Globus pallidus (tissue), 1 donor: ENCODE results near the gene NR2F2.

Experiments
- DNase-seq: peaks from one replicate; pipeline ENCODE4 v3.0.0-alpha.2; 2015; ENCODE audit warnings: low spot score

Gene NR2F2

DNA sequence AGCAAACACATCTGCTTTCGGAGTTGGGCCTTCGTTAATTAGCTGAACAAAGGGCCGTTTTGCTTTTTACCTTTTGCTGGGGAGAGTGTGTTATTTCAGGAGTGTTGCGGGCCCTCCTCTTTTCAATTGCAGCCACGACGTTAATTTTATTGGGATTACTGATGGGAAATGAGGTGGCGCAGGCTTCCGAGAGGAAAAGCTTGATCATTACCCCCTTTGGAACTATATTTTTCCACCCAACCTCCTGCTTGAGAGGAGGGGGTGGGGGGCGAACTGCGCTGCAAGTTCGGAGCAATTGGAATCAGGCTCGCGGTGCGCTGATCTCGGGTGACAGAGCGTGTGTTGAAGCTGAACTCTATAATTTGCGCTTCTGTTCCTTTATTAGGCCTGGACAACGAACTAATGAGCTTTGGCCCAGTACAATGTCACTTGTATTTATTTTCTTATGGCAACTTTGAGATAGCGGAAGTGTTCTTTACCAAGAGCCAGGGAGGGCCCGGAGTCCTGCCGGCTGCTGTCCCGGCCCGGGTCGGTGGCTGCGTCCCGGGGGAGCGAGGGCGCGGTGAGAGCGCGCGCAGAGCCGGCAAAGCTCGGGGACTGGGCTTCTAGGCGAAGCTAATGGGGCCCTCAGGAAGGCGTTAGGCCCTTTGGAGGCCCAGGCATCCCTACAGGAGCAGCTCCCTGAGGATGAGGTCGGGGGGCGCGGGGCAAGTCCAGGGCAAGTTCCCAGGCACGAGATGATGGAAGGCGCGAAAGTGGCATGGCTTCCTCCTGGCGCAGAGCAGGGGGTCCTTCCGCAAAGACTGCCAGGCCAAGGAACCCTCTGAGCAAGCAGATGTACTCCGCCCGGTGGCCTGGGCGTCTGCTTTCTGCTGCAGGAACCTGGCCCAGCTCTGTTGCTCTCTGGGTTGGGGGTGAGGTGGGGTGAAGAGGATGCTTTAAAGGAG is 12.9 kb downstream of the NR2F2 start:
- no peak for DNase-seq

DNA sequence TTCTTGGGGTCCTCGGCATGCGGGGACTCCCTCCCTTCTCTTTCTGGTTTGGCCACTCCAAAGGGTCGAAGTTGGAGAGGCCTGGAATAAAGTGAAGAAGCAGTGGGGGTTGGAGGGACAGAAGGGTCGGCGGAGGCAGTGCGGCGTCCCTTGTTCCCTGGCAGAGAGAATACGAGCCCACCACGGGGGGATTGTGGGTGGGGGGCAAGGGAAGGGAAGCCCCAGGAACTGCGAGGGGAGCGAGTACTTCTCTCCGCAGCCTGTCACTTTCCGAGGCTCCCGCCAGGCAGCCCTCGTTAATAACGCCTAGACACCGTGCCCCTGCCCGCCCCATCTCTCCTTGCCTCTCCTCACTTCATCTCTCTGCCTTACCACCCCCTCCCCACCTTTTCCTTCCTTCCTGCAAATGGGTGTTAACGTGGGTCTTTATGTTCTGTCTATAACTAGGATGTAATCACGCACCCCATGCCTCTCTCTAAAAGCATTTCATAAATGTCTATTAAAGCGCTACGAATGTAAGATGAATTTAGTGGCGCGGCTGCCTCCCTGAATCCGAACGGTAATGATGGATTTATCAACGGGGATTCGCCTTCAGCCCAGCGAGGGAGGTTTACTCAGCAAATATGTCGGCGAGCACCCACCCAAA is 13.7 kb downstream of the NR2F2 start:
- DNase-seq = no peak

- no peak for DNase-seq
These were observed 14.4 kb downstream of the NR2F2 start for GRCh38 chr15:96344706-96345559.

GRCh38 chr15:96345560-96346399 is 15.3 kb downstream of the NR2F2 start:
- DNase-seq = peak; percentile 81

DNA sequence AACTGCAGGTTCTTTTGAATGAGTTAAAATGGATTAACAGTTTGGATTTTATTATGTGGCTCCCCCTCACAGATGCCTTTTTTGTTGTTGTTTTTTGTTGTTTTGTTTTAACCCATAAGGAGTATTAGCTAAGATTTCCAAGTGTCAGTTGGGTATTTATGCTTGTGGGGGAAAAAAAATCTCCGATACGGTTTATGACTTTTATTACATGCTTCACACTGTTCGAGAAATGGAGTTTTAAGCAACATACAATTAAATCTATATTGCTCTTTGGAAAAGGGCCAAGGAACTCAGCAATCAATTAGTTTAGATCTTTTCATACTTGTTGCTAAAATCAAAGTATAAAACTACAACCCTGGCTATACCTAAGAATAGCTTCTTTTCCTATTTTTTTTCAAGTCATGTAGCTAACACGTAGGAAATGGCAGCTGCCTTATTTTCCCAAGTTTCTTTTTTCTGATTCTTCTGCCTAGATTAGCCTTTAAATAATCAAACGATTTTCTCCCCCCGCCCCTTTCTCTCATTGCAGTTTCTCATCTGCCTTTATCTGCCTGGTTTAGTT is 16.0 kb downstream of the NR2F2 start:
- DNase-seq = no peak

- no peak for DNase-seq
These were observed 16.9 kb downstream of the NR2F2 start for GRCh38 chr15:96347181-96348111.

DNA sequence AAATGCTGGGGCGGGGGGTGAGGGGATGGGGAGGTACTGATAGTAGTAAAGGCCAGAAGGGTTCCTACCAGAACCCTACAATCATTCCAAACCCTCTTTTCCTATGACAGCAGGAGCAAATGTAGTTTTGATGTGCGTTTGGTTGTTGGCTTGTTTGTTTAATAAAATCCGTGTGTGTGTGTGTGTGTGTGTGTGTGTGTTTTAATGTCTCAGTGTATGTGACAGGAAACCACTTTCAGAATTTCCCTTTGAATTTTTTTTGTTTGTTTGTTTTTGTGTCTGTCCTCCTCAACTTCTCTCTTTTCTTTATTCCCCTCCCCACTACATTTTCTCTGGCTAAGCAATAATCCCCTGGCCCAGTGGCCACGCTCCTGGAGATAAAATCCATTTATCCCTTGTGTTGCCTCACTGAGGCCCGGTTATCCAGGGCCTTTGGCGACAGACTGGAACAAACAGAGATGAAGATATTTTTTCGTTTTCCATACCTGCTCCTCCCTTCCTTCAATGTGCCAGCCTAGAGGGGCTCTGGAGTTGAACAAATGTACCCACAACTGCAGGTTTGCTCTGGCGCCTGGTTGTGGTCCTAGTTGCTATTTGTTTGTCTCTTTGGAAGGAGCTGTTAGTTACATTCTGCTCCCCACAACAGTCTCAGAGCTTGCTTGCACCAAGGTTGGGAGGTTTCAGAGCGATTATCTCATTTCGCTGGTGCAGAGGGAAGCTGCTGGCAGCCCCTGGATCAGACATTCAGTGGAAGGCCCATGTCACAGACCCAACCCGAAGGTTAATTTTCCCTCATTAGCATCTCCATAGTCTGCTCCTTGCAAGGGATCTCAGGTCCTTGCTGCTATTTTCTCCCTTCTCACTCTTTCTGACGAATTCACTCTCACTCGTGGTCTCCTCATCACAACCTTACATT is 17.9 kb downstream of the NR2F2 start:
- DNase-seq = no peak

- DNase-seq = no peak
These were observed 18.7 kb downstream of the NR2F2 start for GRCh38 chr15:96349034-96349856.

DNA sequence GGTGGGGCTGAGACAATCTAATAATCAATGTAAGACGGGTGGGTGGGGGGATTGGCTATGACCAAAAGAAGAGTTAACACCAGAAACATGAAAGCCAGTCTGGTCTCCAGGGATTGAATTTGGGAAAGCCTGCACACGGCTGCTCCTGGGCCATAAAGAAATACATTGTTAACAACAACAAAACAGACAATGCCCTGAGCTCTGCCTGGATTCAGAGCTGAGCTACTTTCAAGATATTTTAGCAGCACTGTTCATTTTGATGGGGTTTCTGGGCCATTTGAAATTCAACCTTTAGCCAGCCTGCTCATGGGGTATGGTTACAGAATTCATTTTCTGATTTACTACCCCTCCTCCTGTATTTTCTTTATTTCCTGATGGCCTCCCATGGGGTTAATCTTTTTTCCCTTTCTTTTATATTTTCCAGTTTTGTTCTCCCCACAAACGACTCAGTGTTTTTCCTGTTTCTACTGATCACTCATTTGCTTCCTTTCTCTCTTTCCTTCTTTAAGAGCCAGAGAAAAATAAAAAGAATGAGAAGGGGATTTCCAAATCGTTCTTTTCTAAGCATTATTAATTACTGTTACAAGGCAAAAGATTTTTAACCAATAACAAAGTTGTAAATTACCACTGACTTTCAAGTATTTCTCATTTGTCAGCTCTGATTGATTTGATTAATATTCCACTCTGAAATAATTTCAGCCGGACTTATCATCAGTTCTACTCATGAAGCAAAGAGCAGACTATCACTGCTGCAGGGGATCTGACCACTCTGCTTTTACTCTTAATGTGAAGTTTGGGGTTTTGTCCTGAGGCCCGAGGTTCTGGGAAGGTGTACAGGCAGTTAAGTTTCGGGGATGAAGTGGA is 19.6 kb downstream of the NR2F2 start:
- no peak for DNase-seq

DNA sequence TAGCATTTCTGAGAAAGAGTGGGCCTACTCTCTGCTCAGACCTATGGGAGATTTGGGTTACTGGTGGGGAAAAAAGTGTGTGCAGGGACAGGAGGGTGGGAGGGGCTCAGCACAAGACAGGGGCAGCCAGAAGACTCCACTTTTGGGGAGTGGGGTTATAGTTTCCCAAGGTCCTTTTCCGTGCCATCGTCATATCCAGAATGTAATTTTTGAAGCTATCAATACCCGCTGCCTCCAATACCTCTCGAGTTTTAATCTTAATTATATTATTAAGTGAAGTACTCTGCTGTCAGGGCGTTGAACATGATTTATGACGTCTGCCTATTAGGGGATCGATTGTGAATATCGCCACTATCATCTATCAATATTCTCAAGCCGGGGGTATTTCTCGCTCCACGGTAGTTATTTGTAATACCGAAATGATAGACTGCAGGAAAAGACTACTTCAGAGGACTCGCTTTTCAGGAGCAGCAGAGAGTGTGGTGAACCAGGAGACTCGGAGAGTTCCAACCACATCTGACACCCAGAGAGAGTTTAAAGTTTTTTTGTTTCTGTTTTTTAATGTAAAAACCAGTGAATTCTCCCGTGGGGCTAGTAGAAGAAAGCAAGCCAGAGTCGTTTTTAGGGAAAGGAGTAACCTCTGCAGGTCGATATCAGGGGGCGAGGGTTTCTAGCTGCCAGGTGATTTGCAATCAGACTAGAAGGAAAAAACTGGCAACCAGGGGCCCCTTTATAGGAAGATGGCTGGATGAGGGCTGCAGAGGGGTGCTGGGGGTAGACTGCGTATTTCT is 20.6 kb downstream of the NR2F2 start:
- no peak for DNase-seq

DNA sequence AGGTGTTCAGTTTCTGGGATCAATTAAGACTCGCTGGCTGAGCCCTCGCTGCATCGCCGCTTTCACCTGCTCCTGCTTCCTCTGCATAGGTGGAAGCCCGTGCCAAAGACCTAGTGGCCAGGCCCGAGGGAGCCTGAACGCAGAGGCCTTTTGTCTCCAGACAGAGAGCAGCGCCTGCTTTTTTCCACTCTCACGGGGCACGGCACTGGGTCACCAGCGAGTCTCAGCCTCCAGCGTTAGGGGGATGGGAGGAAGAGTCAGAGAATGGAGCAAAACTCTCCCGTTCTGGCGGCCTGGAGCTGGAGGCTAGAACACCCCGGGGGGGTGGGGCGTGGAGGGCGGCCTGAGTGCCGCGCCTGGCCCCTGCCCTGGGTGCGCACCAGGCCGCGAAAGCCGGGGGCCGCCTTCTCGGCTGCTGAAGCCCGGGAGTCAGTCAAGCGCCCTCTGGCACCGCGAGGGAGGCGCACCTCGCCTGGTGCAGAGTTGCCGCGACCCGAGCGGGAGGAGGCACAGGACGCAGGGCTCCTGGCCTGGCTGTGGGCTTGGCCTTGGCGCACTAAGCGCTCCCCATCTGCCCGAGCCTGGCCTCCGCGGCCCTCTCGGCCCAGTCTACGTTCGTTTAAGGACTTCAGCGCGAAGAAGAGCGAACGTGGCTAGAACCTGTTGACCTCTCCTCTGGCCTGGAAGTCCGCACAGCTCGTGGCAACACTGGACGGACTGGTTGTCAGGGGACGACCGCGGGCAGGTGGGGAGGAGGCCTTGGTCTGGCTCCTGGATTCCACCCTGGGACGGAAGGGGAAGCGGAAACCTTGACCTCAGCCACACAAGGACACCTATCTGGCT is 21.5 kb downstream of the NR2F2 start:
- no peak for DNase-seq

DNA sequence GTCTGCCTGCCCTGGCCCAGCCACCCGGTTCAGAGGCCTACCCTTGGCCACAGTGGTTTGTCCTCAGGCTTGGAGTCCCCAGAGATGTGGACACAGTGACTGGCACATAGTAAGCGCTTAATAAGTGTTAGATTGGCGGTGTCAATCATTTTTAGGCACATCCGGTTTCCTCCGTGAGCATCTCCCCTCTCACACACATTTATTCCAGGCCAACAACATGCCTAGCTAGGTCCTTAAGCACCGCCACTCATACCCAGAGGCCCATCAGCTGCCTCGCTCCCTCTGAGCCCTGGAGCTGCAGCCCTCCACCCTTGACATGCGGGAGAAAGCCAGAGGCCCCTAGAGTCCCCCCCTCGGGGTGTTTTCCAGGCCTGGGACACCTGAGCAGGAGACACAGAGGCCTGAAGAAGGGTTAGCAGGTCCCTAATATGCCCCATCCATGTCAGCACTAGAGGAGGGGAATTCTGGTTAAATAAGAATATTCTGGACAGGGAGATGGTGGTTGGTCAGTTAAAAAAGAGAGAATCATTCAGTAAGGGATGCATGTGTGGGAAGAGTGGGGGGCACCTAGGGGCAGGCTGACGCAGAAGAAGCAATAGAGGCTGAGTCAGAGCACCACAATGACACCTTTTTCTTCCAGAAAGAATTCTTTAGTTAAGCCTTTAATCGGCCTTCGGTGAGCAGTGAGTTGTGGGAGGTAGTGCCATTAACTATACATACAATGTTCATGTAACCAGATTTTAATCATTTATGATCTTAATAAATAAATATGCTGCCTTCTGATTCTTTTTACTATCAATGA is 22.3 kb downstream of the NR2F2 start:
- DNase-seq = no peak

DNA sequence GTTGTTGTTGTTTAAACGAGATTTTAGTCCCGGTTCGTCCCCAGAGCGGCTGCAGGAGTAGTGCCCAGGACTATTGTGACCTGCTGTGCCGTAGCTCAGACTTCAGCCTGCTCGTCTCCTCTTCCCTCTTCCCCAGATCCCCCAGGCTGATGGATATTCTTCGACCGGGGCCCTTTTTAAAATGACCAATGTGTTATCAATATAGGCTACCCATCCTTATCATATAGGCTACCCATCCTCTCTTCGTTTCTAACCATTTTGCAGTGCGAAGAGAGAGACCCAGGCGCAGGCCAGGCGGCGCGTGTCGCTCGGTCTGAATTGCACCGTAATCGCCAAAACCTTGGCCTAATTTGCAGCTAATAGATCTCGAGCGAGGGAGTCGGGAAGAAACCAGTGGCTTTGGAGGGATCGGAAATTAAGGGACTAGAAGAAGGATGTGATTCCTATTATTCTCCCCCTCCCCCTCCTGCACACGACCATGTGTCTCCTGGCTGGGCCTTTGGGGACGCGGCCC is 23.0 kb downstream of the NR2F2 start:
- DNase-seq = no peak
